OCI-LY7 (cell line): Measurements from ENCODE around the gene CDKL4. TPM values are rescaled to one million over a fixed set of nuclear protein-coding genes. Genes with fewer than 3 reads are reported as not detected.

Experiments used
- BruUV-seq: library from RNA; stranded (reverse); fragments of 400-500 nt; replicated peaks from 2 replicates; lab custom pipeline; 2021; lab: Mats Ljungman, UMichigan
- CTCF ChIA-PET: fragments of 300-600 bp; sonication (Branson Sonifier 250); formaldehyde crosslinking; loops from one replicate; lab custom pipeline; 2022; ENCODE audit warnings: antibody characterized with exemption; ENCODE audit not compliant: unreplicated experiment; lab: Charles Lee
- POLR2A ChIA-PET: fragments of 300-600 bp; sonication (Branson Sonifier 250); formaldehyde crosslinking; loops from one replicate; lab custom pipeline; 2022; ENCODE audit warnings: antibody characterized with exemption; lab: Charles Lee
- DNase-seq: peaks from one replicate; pipeline ENCODE4 v3.0.0-alpha.2; 2015; ENCODE audit warnings: low spot score
- H2AFZ ChIP-seq: fragments of 200-600 bp; sonication (generic), shearing (Covaris generic); 2 replicates; pipeline ENCODE4 v1.6.1; 2014; ENCODE audit warnings: mild to moderate bottlenecking, antibody characterized with exemption, low read length, moderate library complexity
- H3K27ac ChIP-seq: fragments of 200-600 bp; sonication (generic); 2 replicates; pipeline ENCODE4 v1.5.1; 2014; ENCODE audit warnings: mixed run types, low read depth, mild to moderate bottlenecking, moderate library complexity, low read length, inconsistent platforms; ENCODE audit not compliant: poor library complexity, severe bottlenecking
- H3K36me3 ChIP-seq: fragments of 200-600 bp; sonication (generic); 2 replicates; pipeline ENCODE4 v1.6.1; 2014; ENCODE audit warnings: mild to moderate bottlenecking, antibody characterized with exemption, low read length, moderate library complexity, mixed read lengths; ENCODE audit not compliant: insufficient read depth
- H3K4me1 ChIP-seq: fragments of 200-600 bp; sonication (generic); 2 replicates; pipeline ENCODE4 v1.5.1; 2014; ENCODE audit warnings: mild to moderate bottlenecking, low read length; ENCODE audit not compliant: insufficient read depth, poor library complexity, severe bottlenecking
- H3K4me2 ChIP-seq: fragments of 200-600 bp; sonication (generic); 2 replicates; pipeline ENCODE4 v1.6.1; 2014; ENCODE audit warnings: mild to moderate bottlenecking, low read length
- H3K4me3 ChIP-seq: fragments of 200-600 bp; sonication (generic); 2 replicates; pipeline ENCODE4 v1.5.1; 2014; ENCODE audit warnings: mild to moderate bottlenecking, low read depth, low read length; ENCODE audit not compliant: poor library complexity, severe bottlenecking
- H3K79me2 ChIP-seq: fragments of 200-600 bp; sonication (generic); 2 replicates; pipeline ENCODE4 v1.6.1; 2016; ENCODE audit warnings: low read depth, mild to moderate bottlenecking, low read length, moderate library complexity, mixed read lengths; ENCODE audit not compliant: insufficient read depth
- H3K9me2 ChIP-seq: fragments of 200-600 bp; sonication (generic); 2 replicates; pipeline ENCODE4 v1.6.1; 2016; ENCODE audit warnings: mild to moderate bottlenecking, low read length, mixed read lengths; ENCODE audit not compliant: insufficient read depth
- H3K9me3 ChIP-seq: fragments of 200-600 bp; sonication (generic); 2 replicates; pipeline ENCODE4 v1.6.1; 2014; ENCODE audit warnings: mild to moderate bottlenecking, mixed run types, low read length, mixed read lengths
- H4K20me1 ChIP-seq: fragments of 200-600 bp; sonication (generic); 2 replicates; pipeline ENCODE4 v1.6.1; 2014; ENCODE audit warnings: mild to moderate bottlenecking, antibody characterized with exemption, low read length, moderate library complexity, mixed read lengths; ENCODE audit not compliant: insufficient read depth
- EZH2phosphoT487 ChIP-seq: fragments of 200-600 bp; sonication (generic); IDR thresholded peaks from 2 replicates; pipeline ENCODE4 v1.6.1; 2018; ENCODE audit warnings: low read depth, borderline replicate concordance, mild to moderate bottlenecking, mixed run types, antibody characterized with exemption, low read length, moderate library complexity, mixed read lengths
- intact Hi-C: fragments of 100-400 bp; cut with micrococcal nuclease; formaldehyde crosslinking; loops from one replicate; pipeline ENCODE4 v1.10.0; 2022; ENCODE audit not compliant: unreplicated experiment
- total RNA-seq, 2 experiments: library from RNA; depleted of rRNA in 1 of 2; stranded (reverse); fragments of >200 nt in 1 of 2; shearing (Covaris generic) in 1 of 2; gene quantifications; 2 replicates each; pipeline ENCODE4 v1.2.3, GENCODE V29; 2014 to 2022
- TF ChIP-seq, protein P1 (sequence below): fragments of 200-600 bp; sonication (generic); conservative IDR thresholded peaks from 2 replicates; pipeline ENCODE4 v1.5.1; 2014; ENCODE audit warnings: mild to moderate bottlenecking, antibody characterized with exemption, low read length, moderate library complexity, mixed read lengths

CDKL4 gene
- total RNA-seq, 2 experiments from 2014 or later: not detected

DNA sequence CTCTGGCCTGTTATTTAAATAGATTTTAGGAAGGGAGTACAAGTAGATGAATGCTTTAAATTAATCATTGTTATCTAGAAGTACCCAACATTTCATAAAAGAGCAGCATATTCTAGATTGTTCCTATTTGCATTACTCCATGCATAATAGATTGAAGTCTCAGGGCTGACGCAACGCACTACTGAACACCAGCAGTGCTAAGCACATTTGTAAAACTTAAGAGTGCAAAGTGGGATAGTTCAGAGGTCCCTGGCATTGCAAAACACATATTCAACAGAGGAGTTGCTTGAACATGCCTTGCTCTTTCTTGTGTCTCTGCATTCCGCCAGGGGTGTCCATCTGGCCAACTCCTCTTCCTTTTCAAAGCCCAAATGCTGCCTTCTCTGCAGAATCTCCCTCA lies 22.3 kb downstream of the CDKL4 start:
- CTCF ChIA-PET: no interaction called here
- H2AFZ ChIP-seq: no peak overlapping the region
- H3K4me3 ChIP-seq: no peak overlapping the region
- intact Hi-C loops: no loop called here
- H3K4me1 ChIP-seq: no peaks in the 10 kb centered on the region
- POLR2A ChIA-PET: interaction anchor here (0.6 to 0.7 kb wide), 3 partner anchors 117 to 272 kb away, joined by 3 to 7 read pairs (median 6); no protein-coding TSS in a partner anchor
- no peaks in the 10 kb centered on the region for H4K20me1 ChIP-seq
- H3K27ac ChIP-seq: no peak overlapping the region
- TF ChIP-seq EZH2phosphoT487: no peak
- TF ChIP-seq, protein P1, sequence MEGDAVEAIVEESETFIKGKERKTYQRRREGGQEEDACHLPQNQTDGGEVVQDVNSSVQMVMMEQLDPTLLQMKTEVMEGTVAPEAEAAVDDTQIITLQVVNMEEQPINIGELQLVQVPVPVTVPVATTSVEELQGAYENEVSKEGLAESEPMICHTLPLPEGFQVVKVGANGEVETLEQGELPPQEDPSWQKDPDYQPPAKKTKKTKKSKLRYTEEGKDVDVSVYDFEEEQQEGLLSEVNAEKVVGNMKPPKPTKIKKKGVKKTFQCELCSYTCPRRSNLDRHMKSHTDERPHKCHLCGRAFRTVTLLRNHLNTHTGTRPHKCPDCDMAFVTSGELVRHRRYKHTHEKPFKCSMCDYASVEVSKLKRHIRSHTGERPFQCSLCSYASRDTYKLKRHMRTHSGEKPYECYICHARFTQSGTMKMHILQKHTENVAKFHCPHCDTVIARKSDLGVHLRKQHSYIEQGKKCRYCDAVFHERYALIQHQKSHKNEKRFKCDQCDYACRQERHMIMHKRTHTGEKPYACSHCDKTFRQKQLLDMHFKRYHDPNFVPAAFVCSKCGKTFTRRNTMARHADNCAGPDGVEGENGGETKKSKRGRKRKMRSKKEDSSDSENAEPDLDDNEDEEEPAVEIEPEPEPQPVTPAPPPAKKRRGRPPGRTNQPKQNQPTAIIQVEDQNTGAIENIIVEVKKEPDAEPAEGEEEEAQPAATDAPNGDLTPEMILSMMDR: no peak
- H3K36me3 ChIP-seq: no peaks in the 10 kb centered on the region
- DNase-seq: no peak
- no peaks in the 10 kb centered on the region for H3K9me3 ChIP-seq
- BruUV-seq: no TSS peak
- no peaks in the 10 kb centered on the region for H3K9me2 ChIP-seq
- H3K4me2 ChIP-seq: no peak overlapping the region
- H3K79me2 ChIP-seq: no peaks in the 10 kb centered on the region

DNA sequence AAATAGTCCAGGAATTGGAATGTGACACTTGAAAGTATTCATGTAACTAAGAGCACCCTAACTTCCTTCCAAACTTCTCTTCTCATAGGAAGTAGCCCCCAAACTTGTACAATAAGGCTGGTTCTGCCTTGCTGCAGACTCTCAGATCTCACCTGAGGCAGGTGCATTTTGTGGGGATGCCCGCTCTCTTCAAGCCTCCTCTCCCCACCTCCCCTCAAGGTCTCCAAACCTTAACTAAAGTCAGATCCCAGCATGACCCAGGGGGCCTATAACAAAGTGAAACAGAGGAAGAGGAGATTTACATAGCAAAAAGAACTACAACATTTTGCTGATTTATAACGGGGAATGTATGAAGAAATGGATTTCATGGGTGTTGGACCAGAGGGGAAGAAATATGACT lies 23.6 kb downstream of the CDKL4 start:
- TF ChIP-seq, protein P1: no peak
- TF ChIP-seq EZH2phosphoT487: no peak
- no peaks in the 10 kb centered on the region for H4K20me1 ChIP-seq
- BruUV-seq: no TSS peak
- ChIA-PET CTCF (no interaction called here), POLR2A (no interaction called here)
- no peak overlapping the region for H3K4me3 ChIP-seq
- intact Hi-C loops: no loop called here
- H3K36me3 ChIP-seq: no peaks in the 10 kb centered on the region
- H2AFZ ChIP-seq: no peak overlapping the region
- H3K9me3 ChIP-seq: no peaks in the 10 kb centered on the region
- DNase-seq: no peak
- H3K27ac ChIP-seq: no peak overlapping the region
- no peak overlapping the region for H3K4me2 ChIP-seq
- H3K9me2 ChIP-seq: 0 out of 2 replicates have a peak, but pooled peaks cover 1% of the 10 kb centered on the region
- no peaks in the 10 kb centered on the region for H3K4me1 ChIP-seq
- no peaks in the 10 kb centered on the region for H3K79me2 ChIP-seq

DNA sequence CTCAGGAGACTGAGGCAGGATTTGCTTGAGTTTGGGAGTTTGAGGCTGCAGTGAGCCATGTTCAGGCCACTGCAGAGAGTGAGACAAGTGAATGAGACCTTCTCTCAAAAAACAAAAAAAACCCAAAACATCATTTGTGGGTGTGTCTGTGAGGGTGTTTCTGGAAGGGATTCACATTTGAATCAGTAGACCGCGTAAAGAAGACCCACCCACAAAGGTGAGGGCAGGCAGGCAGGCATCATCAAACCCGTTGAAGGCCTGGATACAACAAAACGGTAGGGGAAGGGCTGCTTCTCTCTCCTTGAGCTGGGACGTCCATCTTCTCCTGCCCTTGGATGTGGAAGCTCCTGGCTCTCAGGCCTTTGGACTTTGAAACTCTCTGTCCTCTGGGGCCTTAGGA lies 25.4 kb downstream of the CDKL4 start:
- ChIA-PET CTCF (no interaction called here), POLR2A (interaction anchor here (0.7 kb wide), 1 partner anchor 113 kb away, joined by 3 read pairs; no protein-coding TSS in a partner anchor)
- no TSS peak for BruUV-seq
- Histone ChIP-seq H2AFZ (no peak overlapping the region), H3K4me1 (no peaks in the 10 kb centered on the region), H3K4me2 (no peak overlapping the region), H3K4me3 (no peak overlapping the region), H3K9me3 (no peaks in the 10 kb centered on the region), H4K20me1 (no peaks in the 10 kb centered on the region), H3K79me2 (no peaks in the 10 kb centered on the region), H3K9me2 (0 out of 2 replicates have a peak, but pooled peaks cover 3% of the 10 kb centered on the region), H3K27ac (no peak overlapping the region), H3K36me3 (no peaks in the 10 kb centered on the region)
- intact Hi-C loops: no loop called here
- DNase-seq: no peak
- no peak for TF ChIP-seq EZH2phosphoT487
- TF ChIP-seq, protein P1: no peak
